T-cell (primary cell): ENCODE results near the gene SYNE1. TPM values are rescaled to one million over a fixed set of nuclear protein-coding genes. Genes with fewer than 3 reads are reported as not detected.
A peak's percentile ranks its signal among the peaks of the same experiment; 100 is the strongest.
"Not testable (repeated sequence)": the region's sequence is repeated elsewhere in the genome, so short reads cannot be mapped to it uniquely, and the experiment has no call there.

Experiments used
- ATAC-seq, 4 experiments: fragments of 200-7000 bp in 3 of 4; fragments of 150-1000 bp in 1 of 4; cut with Tn5 transposase; replicated peaks in 1 of 4; 1 replicate in 3 of 4; 2 replicates in 1 of 4; pipeline ENCODE4 v1.10.0; 2021; ENCODE audit warnings: moderate library complexity in 3 of 4, mild to moderate bottlenecking in 2 of 4, moderate number of reproducible peaks in 1 of 4
- CTCF ChIA-PET, 2 donors: fragments of 300-600 bp; sonication (Branson Sonifier 250); formaldehyde crosslinking; loops; one replicate each; lab custom pipeline; 2022; ENCODE audit warnings: antibody characterized with exemption in 2 of 2; lab: Charles Lee
- POLR2A ChIA-PET, 2 donors: fragments of 300-600 bp; sonication (Branson Sonifier 250); formaldehyde crosslinking; loops; one replicate each; lab custom pipeline; 2022; ENCODE audit warnings: antibody characterized with exemption in 2 of 2; lab: Charles Lee
- DNase-seq, 35 experiments: peaks; one replicate each; pipeline versions ENCODE4 v3.0.0 to v3.0.0-alpha.2; 2013 to 2023
- H3K27ac ChIP-seq: one replicate; pipeline ENCODE4 v1.5.1; 2013; ENCODE audit warnings: low read length
- H3K27me3 ChIP-seq, 2 experiments: replicated peaks in 1 of 2; 1 replicate in 1 of 2; 2 replicates in 1 of 2; pipeline versions ENCODE4 v1.6.1 to v1.7.0; 2013; ENCODE audit warnings: low read length in 1 of 2, mixed read lengths in 1 of 2; ENCODE audit not compliant: control insufficient read depth in 2 of 2, insufficient read depth in 2 of 2; ENCODE audit errors: extremely low read depth in 1 of 2
- H3K36me3 ChIP-seq, 2 donors: 1 replicate in 1 of 2; 2 replicates in 1 of 2; pipeline versions ENCODE4 v1.6.1 to v1.7.0; 2013; ENCODE audit warnings: low read length in 1 of 2; ENCODE audit not compliant: control insufficient read depth in 2 of 2, insufficient read depth in 1 of 2; ENCODE audit errors: extremely low read depth in 1 of 2
- H3K4me1 ChIP-seq, 2 experiments: 1 replicate in 1 of 2; 2 replicates in 1 of 2; pipeline versions ENCODE4 v1.6.1 to v1.7.0; 2013; ENCODE audit warnings: low read length in 2 of 2, mixed read lengths in 1 of 2; ENCODE audit not compliant: insufficient read depth in 2 of 2, control insufficient read depth in 1 of 2; ENCODE audit errors: extremely low read depth in 1 of 2
- H3K4me3 ChIP-seq, 2 donors: 1 replicate in 1 of 2; 2 replicates in 1 of 2; pipeline versions ENCODE4 v1.5.1 to v1.7.0; 2013; ENCODE audit warnings: mild to moderate bottlenecking in 2 of 2, low read length in 1 of 2, moderate library complexity in 1 of 2; ENCODE audit not compliant: control insufficient read depth in 1 of 2; ENCODE audit errors: extremely low read depth in 1 of 2
- H3K9me3 ChIP-seq: 2 replicates; pipeline ENCODE4 v1.7.0; 2013
- H3K27ac Mint-ChIP-seq, 2 donors: one replicate each; pipeline ENCODE4 v1.8.0; 2020 to 2021; ENCODE audit warnings: mild to moderate bottlenecking in 2 of 2, mixed read lengths in 2 of 2
- H3K27me3 Mint-ChIP-seq, 2 donors: one replicate each; pipeline ENCODE4 v1.8.0; 2021 to 2022; ENCODE audit warnings: mixed read lengths in 2 of 2
- H3K36me3 Mint-ChIP-seq: one replicate; pipeline ENCODE4 v1.8.0; 2021; ENCODE audit warnings: mixed read lengths
- H3K4me1 Mint-ChIP-seq, 3 donors: one replicate each; pipeline ENCODE4 v1.8.0; 2020 to 2022; ENCODE audit warnings: mixed read lengths in 3 of 3, mild to moderate bottlenecking in 1 of 3
- H3K4me3 Mint-ChIP-seq, 3 donors: one replicate each; pipeline ENCODE4 v1.8.0; 2020 to 2022; ENCODE audit warnings: mild to moderate bottlenecking in 3 of 3, mixed read lengths in 3 of 3, moderate library complexity in 3 of 3
- H3K9me3 Mint-ChIP-seq, 3 donors: one replicate each; pipeline ENCODE4 v1.8.0; 2020 to 2022; ENCODE audit warnings: mixed read lengths in 3 of 3
- WGBS: methylation state at CpG from one replicate; pipeline ENCODE4 v1.1.5; 2013; ENCODE audit warnings: missing lambda C conversion rate; ENCODE audit not compliant: insufficient coverage; 5-methylcytosine and 5-hydroxymethylcytosine counted together
- total RNA-seq, 35 experiments: library from RNA in 6 of 35; stranded (reverse) in 6 of 35; fragments of 120-200 nt in 1 of 35; gene quantifications; one replicate each; pipeline versions ENCODE4 v1.2.1 to v1.2.4 and lab custom pipeline; 2013 to 2026

SYNE1 gene
- total RNA-seq, 5 donors from 2014 or later (not counting 1 experiment from before 2014, with no cell fraction given) = 174 to 235 (median 192) TPM

- WGBS = 100% methylated on average over 4 of the region's 4 CpGs
- H3K27me3 ChIP-seq, H3K36me3 Mint-ChIP-seq, H3K4me1 ChIP-seq, H3K27ac Mint-ChIP-seq, DNase-seq, POLR2A ChIA-PET, H3K9me3 ChIP-seq, H3K4me1 Mint-ChIP-seq, H3K36me3 ChIP-seq, H3K4me3 ChIP-seq, H3K27ac ChIP-seq, H3K4me3 Mint-ChIP-seq, H3K9me3 Mint-ChIP-seq, ATAC-seq: not testable (repeated sequence)
- CTCF ChIA-PET = interaction anchor here in 1 of 2 donors (1.2 kb wide), 1 partner anchor 93 kb away, joined by 4 read pairs; no protein-coding TSS in a partner anchor
- H3K27me3 Mint-ChIP-seq = peaks cover 10% of the 10 kb centered on the region in 2 donors
Measured at GRCh38 chr6:152646732-152647131, 9.6 kb upstream of the SYNE1 start.

DNA sequence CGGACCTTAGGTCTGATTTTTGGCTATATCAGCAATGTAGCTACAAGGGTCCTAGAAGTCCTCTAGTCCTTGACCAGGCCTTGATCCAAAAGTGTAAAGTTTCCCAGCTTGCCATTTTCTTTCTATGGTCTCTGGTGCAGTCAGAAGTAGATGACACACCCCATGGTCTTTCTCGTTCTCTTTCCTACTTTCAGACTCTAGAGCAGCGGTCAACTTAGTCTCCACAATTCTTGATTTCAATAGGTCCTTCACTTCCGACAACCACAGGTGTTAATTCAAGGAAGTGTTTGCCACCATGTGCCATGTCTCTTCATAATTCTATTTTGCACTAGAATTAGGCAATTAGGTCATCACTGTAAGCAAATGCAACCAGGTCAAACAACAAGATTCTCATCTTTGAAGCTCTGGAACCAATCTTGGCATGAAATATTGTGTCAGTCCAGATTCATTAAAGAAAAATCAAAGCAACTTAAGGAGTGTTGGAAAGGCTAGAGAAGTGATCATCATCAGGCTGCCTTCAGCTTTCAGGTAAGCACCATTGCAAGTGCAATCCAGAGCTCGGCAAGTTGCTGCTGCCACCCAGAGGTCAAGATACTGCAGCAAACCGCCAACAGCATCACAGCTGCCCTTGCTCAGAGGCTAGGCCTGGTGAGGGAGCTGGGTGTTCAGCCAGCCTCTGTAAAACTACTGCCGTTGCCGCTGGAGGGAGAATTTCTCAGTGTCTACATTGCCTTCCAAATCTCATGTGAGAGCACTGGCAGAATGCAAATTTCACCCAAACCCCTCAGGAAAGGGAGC lies 5.6 kb upstream of the SYNE1 start:
- DNase-seq = peak in 25 of 35 experiments; percentile 5 to 68 (median 22)
- CTCF ChIA-PET = interaction anchor here in 1 of 2 donors (0.9 to 1.6 kb wide), 11 partner anchors 8 to 157 kb away, joined by 3 to 19 read pairs (median 3); no protein-coding TSS in a partner anchor

GRCh38 chr6:152636609-152637295 lies 410 bp downstream of the SYNE1 start:
- Histone ChIP-seq H3K4me1 (peaks cover 0 to 11% of the 10 kb centered on the region in 2 experiments), H3K27me3 (peaks cover 11 to 27% of the 10 kb centered on the region in 2 experiments), H3K4me3 (peak overlapping the region in 1 of 2 donors; percentile 52), H3K27ac (peak overlapping the region; percentile 51), H3K36me3 (no peaks in the 10 kb centered on the region), H3K9me3 (no peaks in the 10 kb centered on the region)
- H3K9me3 Mint-ChIP-seq = no peaks in the 10 kb centered on the region
- H3K4me1 Mint-ChIP-seq = peaks cover 16 to 27% (median 24%) of the 10 kb centered on the region in 3 donors
- peaks cover 24 to 34% of the 10 kb centered on the region in 2 donors for H3K27me3 Mint-ChIP-seq
- H3K27ac Mint-ChIP-seq = peak overlapping the region; percentile 71
- no peaks in the 10 kb centered on the region for H3K36me3 Mint-ChIP-seq
- POLR2A ChIA-PET = no interaction called here
- peak in 4 of 35 experiments; percentile 4 to 29 (median 10) for DNase-seq
- WGBS = under 1% methylated on average over 72 of the region's 72 CpGs
- H3K4me3 Mint-ChIP-seq = peak overlapping the region; percentile 71 to 85 (median 71)
- ATAC-seq = peak in 2 of 4 experiments; percentile 41 to 43
- CTCF ChIA-PET = no interaction called here

More for the DNA sequence above, 5.6 kb upstream of the SYNE1 start:
- Mint-ChIP-seq H3K4me1 (peaks cover 3 to 5% (median 3%) of the 10 kb centered on the region in 3 donors), H3K4me3 (no peak overlapping the region), H3K27ac (no peak overlapping the region), H3K9me3 (no peaks in the 10 kb centered on the region), H3K36me3 (no peaks in the 10 kb centered on the region), H3K27me3 (peaks cover 4 to 13% of the 10 kb centered on the region in 2 donors)
- WGBS = 53% methylated on average over 6 of the region's 8 CpGs
- no peaks in the 10 kb centered on the region for H3K4me1 ChIP-seq
- H3K27me3 ChIP-seq = peaks cover 5 to 12% of the 10 kb centered on the region in 2 experiments
- peak in 3 of 4 experiments; percentile 20 to 52 (median 34) for ATAC-seq
- H3K36me3 ChIP-seq = no peaks in the 10 kb centered on the region
- no peak overlapping the region for H3K4me3 ChIP-seq
- no peak overlapping the region for H3K27ac ChIP-seq
- H3K9me3 ChIP-seq = no peaks in the 10 kb centered on the region
- POLR2A ChIA-PET = interaction anchor here in 1 of 2 donors (0.6 kb wide), 2 partner anchors 176 to 424 kb away, joined by 3 to 6 read pairs; no protein-coding TSS in a partner anchor

GRCh38 chr6:152636021-152636608 lies 1.0 kb downstream of the SYNE1 start:
- H3K36me3 ChIP-seq = no peaks in the 10 kb centered on the region
- Mint-ChIP-seq H3K27ac (peak overlapping the region; percentile 71), H3K4me1 (peaks cover 16 to 30% (median 24%) of the 10 kb centered on the region in 3 donors), H3K27me3 (peaks cover 24 to 34% of the 10 kb centered on the region in 2 donors), H3K4me3 (peak overlapping the region; percentile 71 to 85 (median 71)), H3K9me3 (no peaks in the 10 kb centered on the region), H3K36me3 (no peaks in the 10 kb centered on the region)
- CTCF ChIA-PET = no interaction called here
- peaks cover 0 to 12% of the 10 kb centered on the region in 2 experiments for H3K4me1 ChIP-seq
- peak overlapping the region; percentile 51 for H3K27ac ChIP-seq
- peaks cover 11 to 27% of the 10 kb centered on the region in 2 experiments for H3K27me3 ChIP-seq
- WGBS = 14% methylated on average over 9 of the region's 20 CpGs
- peak overlapping the region in 1 of 2 donors; percentile 52 for H3K4me3 ChIP-seq
- POLR2A ChIA-PET = no interaction called here
- ATAC-seq = peak in 2 of 4 experiments; percentile 28 to 72
- peak in 10 of 35 experiments; percentile 0 to 64 (median 9) for DNase-seq
- no peaks in the 10 kb centered on the region for H3K9me3 ChIP-seq

DNA sequence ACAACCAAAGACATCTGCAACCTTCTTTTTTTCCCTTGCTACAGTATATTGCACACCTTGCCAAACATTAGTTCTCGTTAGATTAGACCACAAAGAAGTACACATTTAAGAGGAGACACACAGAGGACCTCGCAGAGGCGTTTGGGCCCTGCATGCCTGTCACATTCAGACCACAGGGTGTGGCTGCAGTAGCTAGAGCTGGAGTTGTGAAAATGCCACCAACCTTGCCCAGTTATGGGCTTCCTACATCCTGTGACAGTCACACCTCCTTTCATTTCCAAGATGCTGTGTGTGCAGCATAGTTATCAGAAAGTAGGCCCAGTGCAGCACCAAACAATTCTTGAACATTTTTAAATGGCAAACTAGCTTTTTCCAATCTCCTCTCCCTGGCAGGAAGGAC lies 2.4 kb downstream of the SYNE1 start:
- WGBS = 34% methylated on average over 3 of the region's 3 CpGs
- Mint-ChIP-seq H3K4me1 (peaks cover 16 to 34% (median 24%) of the 10 kb centered on the region in 3 donors), H3K27me3 (peaks cover 24 to 34% of the 10 kb centered on the region in 2 donors), H3K4me3 (peak overlapping the region in 2 of 3 donors; percentile 55 to 71), H3K36me3 (no peaks in the 10 kb centered on the region), H3K9me3 (no peaks in the 10 kb centered on the region), H3K27ac (peak overlapping the region in 1 of 2 donors; percentile 9)
- H3K9me3 ChIP-seq = no peaks in the 10 kb centered on the region
- ATAC-seq (peak; percentile 38 to 84 (median 60)), DNase-seq (peak in 30 of 35 experiments; percentile 10 to 73 (median 44))
- H3K4me3 ChIP-seq = no peak overlapping the region
- peaks cover 0 to 13% of the 10 kb centered on the region in 2 experiments for H3K4me1 ChIP-seq
- peak overlapping the region; percentile 51 for H3K27ac ChIP-seq
- H3K36me3 ChIP-seq = no peaks in the 10 kb centered on the region
- POLR2A ChIA-PET = no interaction called here
- peaks cover 11 to 27% of the 10 kb centered on the region in 2 experiments for H3K27me3 ChIP-seq
- CTCF ChIA-PET = interaction anchor here in 1 of 2 donors (0.6 to 1.2 kb wide), 3 partner anchors 8 to 227 kb away, joined by 3 to 5 read pairs (median 3); no protein-coding TSS in a partner anchor
